ENCODE measurements around the gene MGRN1.

DNA sequence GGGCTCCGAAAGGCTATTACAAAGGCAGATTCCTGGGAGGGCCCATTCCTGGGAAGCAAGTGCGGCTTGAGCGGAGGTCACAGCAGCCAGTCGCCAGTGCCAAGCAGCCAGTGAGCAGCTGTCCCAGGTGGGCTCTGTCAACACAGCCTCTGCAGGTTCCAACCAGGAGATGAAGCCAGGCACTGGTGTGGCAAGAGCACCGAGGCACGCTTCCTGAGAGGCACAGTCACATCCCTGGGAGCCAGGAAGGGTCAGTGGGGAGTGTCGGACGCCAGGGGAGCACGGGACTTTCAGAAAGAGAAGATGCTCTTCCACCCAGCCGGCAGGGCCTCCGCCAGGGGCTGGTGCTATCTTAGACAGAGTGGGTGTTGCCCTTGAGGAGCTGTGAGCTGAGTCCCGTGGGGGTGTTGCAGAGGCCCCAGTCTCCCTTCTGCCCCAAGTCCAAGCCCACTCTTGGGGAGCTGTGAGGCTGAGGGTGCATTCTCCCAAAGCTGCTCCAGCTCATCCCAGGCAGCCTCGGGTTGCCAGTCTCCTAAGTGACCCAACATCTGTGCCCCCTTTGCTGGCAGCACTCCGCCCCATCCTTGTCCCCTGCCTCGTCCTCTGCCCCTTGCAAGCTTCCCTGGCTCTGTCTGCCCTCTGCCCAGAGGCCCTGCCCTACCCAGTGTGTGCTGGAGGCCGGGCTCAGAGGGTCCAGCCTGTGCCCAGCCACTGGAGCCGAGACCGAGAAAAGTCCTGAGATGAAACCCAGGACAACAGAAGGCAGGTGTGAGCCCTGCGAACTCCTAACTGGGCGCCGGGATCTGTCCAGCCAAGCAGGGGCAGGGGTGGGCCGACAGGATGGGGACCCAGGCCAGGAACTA is 16.6 kb upstream of the MGRN1 start:
- no peak for TF ChIP-seq POLR2AphosphoS5 (IDR thresholded peaks at IDR 0.05)
- TF ChIP-seq EP300 (IDR thresholded peaks at IDR 0.05; ENCODE audit: low read depth), result no peak
